Colonic mucosa (tissue), 4 donors: Measurements from ENCODE around the gene ZNF541. TPM values are rescaled to one million over a fixed set of nuclear protein-coding genes. Genes with fewer than 3 reads are reported as not detected.

ENCODE experiments used
- DNase-seq: peaks from one replicate; pipeline ENCODE4 v3.0.0-alpha.2; 2020
- H3K27ac ChIP-seq: fragments of 200-600 bp; one replicate; pipeline ENCODE4 v1.8.0; 2021
- H3K27me3 ChIP-seq: fragments of 200-600 bp; one replicate; pipeline ENCODE4 v1.8.0; 2021
- H3K36me3 ChIP-seq: fragments of 200-600 bp; one replicate; pipeline ENCODE4 v1.8.0; 2021
- H3K4me1 ChIP-seq: fragments of 200-600 bp; one replicate; pipeline ENCODE4 v1.8.0; 2021; ENCODE audit warnings: mild to moderate bottlenecking
- H3K4me3 ChIP-seq: fragments of 200-600 bp; one replicate; pipeline ENCODE4 v1.8.0; 2021
- H3K9ac ChIP-seq, 2 donors: one replicate each; pipeline ENCODE4 v1.7.0; 2013; ENCODE audit warnings: control low read depth in 2 of 2, low read depth in 2 of 2, low read length in 2 of 2
- H3K9me3 ChIP-seq: fragments of 200-600 bp; one replicate; pipeline ENCODE4 v1.8.0; 2021
- intact Hi-C: fragments of 100-400 bp; cut with DNase I; formaldehyde crosslinking; loops from one replicate; pipeline ENCODE4 v1.14.1; 2022
- total RNA-seq, 2 donors: library from RNA; stranded (reverse); fragmentation: NEBNext Ultra II Directional in 1 of 2; extraction: Animal tissue kit (Norgen Biotek cat#: 25700) in 1 of 2; gene quantifications; one replicate each; pipeline ENCODE4 v1.2.1, GENCODE V29; 2021
- TF ChIP-seq, protein P1 (sequence below): fragments of 200-600 bp; IDR thresholded peaks from one replicate; pipeline ENCODE4 v1.8.0; 2022; ENCODE audit warnings: antibody characterized with exemption, mild to moderate bottlenecking
- donor health status: healthy.
- donor health status: DM: no; HTN: no; CAD: no.
- donor health status: DM: no; HTN: no; CAD: no.

The ZNF541 gene
- total RNA-seq, 2 donors from 2014 or later = 0.10 to 0.21 TPM

DNA sequence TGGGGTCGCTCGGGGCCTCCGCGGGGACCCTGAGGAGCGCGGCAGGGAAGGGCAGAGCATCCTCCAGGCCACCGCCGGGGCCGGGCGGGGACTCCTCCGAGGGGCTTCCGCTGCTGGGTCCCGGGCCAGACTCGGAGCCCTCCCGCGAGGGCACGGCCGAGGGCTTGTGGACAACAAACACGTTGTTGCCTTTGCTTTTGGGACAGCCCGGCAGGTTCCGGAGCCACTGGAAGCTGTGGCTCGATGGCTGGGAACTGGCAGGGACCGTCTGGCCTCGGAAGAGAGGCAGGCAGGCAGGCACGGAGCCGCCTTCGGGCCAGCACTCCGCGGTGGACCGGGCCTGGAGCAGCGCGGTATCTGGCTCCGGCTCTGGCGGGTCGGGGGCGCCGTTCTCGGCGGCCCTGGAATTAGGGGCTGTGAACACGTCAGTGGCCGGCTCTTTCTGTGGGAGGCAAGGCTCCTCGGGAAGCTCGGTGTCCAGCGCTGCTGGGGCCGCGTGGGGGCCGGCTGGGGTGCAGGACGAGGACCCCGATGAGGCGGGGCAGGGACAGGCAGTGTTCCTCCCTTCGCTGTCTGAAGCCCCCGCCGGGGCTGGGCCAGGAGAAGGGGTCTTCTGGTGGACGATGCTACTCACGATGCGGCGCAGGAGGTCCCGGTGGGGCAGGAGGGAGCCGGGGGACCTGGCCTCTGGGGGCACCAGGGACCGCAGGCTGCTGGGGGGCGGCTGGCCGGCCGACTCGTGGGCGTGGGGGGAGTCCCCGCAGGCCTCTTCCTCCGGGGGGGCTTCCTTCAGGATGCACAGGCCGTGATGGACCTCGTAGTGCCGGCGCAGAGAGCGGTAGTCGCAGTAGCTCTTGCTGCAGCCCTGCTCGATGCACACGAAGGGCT, 27.6 kb downstream of the ZNF541 start:
- H3K4me3 ChIP-seq = no peak overlapping the region
- no peak overlapping the region for H3K27ac ChIP-seq
- intact Hi-C loops = no loop called here
- H3K9ac ChIP-seq = no peak overlapping the region
- peaks cover 4% of the 10 kb centered on the region for H3K27me3 ChIP-seq
- TF ChIP-seq, protein P1, sequence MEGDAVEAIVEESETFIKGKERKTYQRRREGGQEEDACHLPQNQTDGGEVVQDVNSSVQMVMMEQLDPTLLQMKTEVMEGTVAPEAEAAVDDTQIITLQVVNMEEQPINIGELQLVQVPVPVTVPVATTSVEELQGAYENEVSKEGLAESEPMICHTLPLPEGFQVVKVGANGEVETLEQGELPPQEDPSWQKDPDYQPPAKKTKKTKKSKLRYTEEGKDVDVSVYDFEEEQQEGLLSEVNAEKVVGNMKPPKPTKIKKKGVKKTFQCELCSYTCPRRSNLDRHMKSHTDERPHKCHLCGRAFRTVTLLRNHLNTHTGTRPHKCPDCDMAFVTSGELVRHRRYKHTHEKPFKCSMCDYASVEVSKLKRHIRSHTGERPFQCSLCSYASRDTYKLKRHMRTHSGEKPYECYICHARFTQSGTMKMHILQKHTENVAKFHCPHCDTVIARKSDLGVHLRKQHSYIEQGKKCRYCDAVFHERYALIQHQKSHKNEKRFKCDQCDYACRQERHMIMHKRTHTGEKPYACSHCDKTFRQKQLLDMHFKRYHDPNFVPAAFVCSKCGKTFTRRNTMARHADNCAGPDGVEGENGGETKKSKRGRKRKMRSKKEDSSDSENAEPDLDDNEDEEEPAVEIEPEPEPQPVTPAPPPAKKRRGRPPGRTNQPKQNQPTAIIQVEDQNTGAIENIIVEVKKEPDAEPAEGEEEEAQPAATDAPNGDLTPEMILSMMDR = no peak
- no peaks in the 10 kb centered on the region for H3K36me3 ChIP-seq
- H3K4me1 ChIP-seq = no peaks in the 10 kb centered on the region
- no peaks in the 10 kb centered on the region for H3K9me3 ChIP-seq
- no peak for DNase-seq

DNA sequence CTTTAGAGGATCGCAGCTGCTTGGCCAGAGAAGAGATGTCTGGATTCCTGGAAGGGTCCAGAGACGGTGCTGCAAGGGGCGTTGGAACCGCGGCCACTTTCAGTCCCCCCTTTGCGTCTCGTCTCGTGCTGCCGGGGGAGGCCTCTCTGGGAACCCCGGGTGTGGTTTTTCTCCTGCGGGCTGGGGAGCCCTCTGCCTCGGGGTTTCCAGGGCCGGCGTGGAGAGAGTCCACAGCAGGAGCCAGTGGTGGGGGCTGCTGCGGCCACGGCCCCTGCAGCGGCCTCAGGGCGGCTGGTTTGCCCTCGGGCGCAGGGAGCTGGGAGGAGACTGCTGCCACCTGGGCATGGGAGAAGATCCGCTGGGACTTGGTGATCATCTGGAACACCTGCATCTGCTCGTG, 28.5 kb downstream of the ZNF541 start:
- H3K9me3 ChIP-seq = no peaks in the 10 kb centered on the region
- H3K27me3 ChIP-seq = peaks cover 4% of the 10 kb centered on the region
- no peak for DNase-seq
- intact Hi-C loops = no loop called here
- H3K36me3 ChIP-seq = no peaks in the 10 kb centered on the region
- TF ChIP-seq, protein P1 = no peak
- no peak overlapping the region for H3K27ac ChIP-seq
- no peak overlapping the region for H3K4me3 ChIP-seq
- no peaks in the 10 kb centered on the region for H3K4me1 ChIP-seq
- H3K9ac ChIP-seq = no peak overlapping the region

DNA sequence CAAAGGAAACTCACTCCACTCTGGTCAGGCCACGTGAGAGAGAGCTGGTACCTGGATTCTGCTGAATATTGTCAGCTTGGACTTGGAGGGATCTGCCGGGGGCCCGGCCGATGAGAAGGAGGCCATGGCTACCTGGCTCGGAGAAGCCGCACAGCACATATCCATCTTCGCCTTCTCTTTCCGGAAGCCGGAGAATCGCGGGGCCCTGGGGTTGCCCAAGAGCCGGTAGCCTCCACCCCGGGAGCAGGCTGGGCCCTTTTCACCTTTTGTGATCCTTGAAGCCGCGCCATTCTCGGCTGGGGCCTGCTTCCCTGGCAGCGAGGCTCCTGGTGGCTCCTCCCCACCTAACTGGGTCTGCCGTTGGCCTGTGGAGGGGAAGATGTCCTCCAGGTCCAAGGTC, 28.9 kb downstream of the ZNF541 start:
- H3K27me3 ChIP-seq = peaks cover 4% of the 10 kb centered on the region
- H3K9me3 ChIP-seq = no peaks in the 10 kb centered on the region
- intact Hi-C loops = no loop called here
- no peak overlapping the region for H3K9ac ChIP-seq
- DNase-seq = no peak
- no peak overlapping the region for H3K27ac ChIP-seq
- TF ChIP-seq, protein P1 = no peak
- H3K4me1 ChIP-seq = no peaks in the 10 kb centered on the region
- H3K36me3 ChIP-seq = no peaks in the 10 kb centered on the region
- no peak overlapping the region for H3K4me3 ChIP-seq

DNA sequence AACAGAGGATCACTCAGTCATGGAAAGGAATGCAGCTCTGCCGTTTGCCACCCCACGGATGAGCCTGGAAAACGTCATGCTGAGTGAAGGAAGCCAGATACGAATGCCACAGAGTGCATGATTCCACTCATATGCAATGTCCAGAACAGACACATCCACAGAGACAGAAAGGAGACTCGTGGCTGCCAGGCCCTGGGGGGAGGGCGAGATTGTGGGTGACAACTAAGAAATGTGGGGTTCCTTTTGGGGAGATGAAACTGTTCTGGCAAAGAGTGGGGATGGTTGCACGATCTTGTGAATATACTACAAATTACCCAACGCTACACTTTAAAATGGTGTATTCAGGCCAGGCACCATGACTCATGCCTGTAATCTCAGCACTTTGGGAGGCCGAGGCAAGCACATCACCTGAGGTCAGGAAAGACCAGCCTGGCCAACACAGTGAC, 30.9 kb downstream of the ZNF541 start:
- no peak overlapping the region for H3K9ac ChIP-seq
- no peak for DNase-seq
- no peaks in the 10 kb centered on the region for H3K36me3 ChIP-seq
- no peaks in the 10 kb centered on the region for H3K4me1 ChIP-seq
- no peaks in the 10 kb centered on the region for H3K9me3 ChIP-seq
- TF ChIP-seq, protein P1 = no peak
- intact Hi-C loops = no loop called here
- H3K4me3 ChIP-seq = no peak overlapping the region
- H3K27me3 ChIP-seq = peaks cover 4% of the 10 kb centered on the region
- H3K27ac ChIP-seq = no peak overlapping the region

DNA sequence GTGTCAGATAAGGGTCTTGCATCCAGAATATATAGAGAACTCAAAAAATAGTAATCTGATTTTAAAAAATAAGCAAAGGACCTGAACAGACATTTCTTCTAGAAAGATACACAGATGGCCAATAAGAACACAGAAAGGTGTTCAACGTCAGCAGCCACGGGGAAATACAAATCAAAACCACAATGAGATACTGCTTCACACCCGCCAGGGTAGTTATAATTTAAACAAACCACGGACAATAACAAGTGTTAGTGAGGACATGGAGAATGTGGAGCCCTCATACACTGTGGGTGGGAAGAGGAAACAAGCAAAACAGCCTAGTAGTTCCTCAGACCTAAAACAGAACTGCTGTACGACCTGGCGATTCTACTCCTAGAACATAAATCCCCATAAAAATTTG, 31.4 kb downstream of the ZNF541 start:
- no peaks in the 10 kb centered on the region for H3K9me3 ChIP-seq
- no peaks in the 10 kb centered on the region for H3K36me3 ChIP-seq
- TF ChIP-seq, protein P1 = no peak
- no peak overlapping the region for H3K27ac ChIP-seq
- H3K9ac ChIP-seq = no peak overlapping the region
- no peaks in the 10 kb centered on the region for H3K4me1 ChIP-seq
- intact Hi-C loops = no loop called here
- H3K27me3 ChIP-seq = peaks cover 4% of the 10 kb centered on the region
- H3K4me3 ChIP-seq = no peak overlapping the region
- DNase-seq = no peak
